NAMALWA (cell line): ENCODE data around the gene KRTAP3-2.

Source experiments
- DNase-seq: peaks from one replicate; pipeline ENCODE4 v3.0.0-alpha.2; 2015; ENCODE audit warnings: low spot score

The KRTAP3-2 gene

GRCh38 chr17:40963838-40964237, 35.9 kb downstream of the KRTAP3-2 start:
- peak; percentile 46 for DNase-seq

GRCh38 chr17:40962059-40962561, 37.6 kb downstream of the KRTAP3-2 start:
- no peak for DNase-seq

GRCh38 chr17:40961591-40961990, 38.1 kb downstream of the KRTAP3-2 start:
- DNase-seq = no peak

GRCh38 chr17:40960144-40960543, 39.6 kb downstream of the KRTAP3-2 start:
- DNase-seq = no peak

- DNase-seq = no peak
These were observed 41.4 kb downstream of the KRTAP3-2 start for GRCh38 chr17:40958086-40958953.

GRCh38 chr17:40956401-40957254, 43.1 kb downstream of the KRTAP3-2 start:
- no peak for DNase-seq

- DNase-seq = no peak
These were observed 45.8 kb downstream of the KRTAP3-2 start for GRCh38 chr17:40953881-40954280.

GRCh38 chr17:40952661-40953060, 47.0 kb downstream of the KRTAP3-2 start:
- DNase-seq = peak; percentile 11

GRCh38 chr17:40952154-40952553, 47.6 kb downstream of the KRTAP3-2 start:
- no peak for DNase-seq

GRCh38 chr17:40951011-40951622, 48.6 kb downstream of the KRTAP3-2 start:
- DNase-seq = no peak

GRCh38 chr17:40950176-40950575, 49.5 kb downstream of the KRTAP3-2 start:
- no peak for DNase-seq

GRCh38 chr17:40949418-40949817, 50.3 kb downstream of the KRTAP3-2 start:
- DNase-seq = no peak
